K562 (cell line): Measurements from ENCODE around the gene SULT1C3. TPM values are rescaled to one million over a fixed set of nuclear protein-coding genes. Genes with fewer than 3 reads are reported as not detected.

Source experiments
- ATAC-seq: fragments of 200-7000 bp; cut with Tn5 transposase; 3 replicates; pipeline ENCODE4 v1.9.1; 2020; ENCODE audit warnings: moderate library complexity
- BruUV-seq: library from RNA; stranded (reverse); fragments of 400-500 nt; replicated peaks from 2 replicates; lab custom pipeline; 2021; lab: Mats Ljungman, UMichigan
- CTCF ChIA-PET: fragments of 300-600 bp; formaldehyde crosslinking; extraction: SDS; loops from one replicate; lab custom pipeline; 2021; ENCODE audit warnings: low intra/inter-chr PET ratio; lab: Yijun Ruan, JAX
- POLR2A ChIA-PET: fragments of 300-600, 350-650 bp; sonication (Branson Sonifier 250); formaldehyde crosslinking; extraction: SDS; loops from one replicate; lab custom pipeline; 2021; ENCODE audit warnings: antibody characterized with exemption, inconsistent platforms; lab: Yijun Ruan, JAX
- DNase-seq, 4 experiments: peaks; one replicate each; pipeline versions ENCODE4 v3.0.0 to v3.0.0-alpha.2; 2011 to 2018; ENCODE audit warnings: low spot score in 3 of 4, mixed read lengths in 3 of 4; ENCODE audit errors: extremely low read depth in 1 of 4
- FAIRE-seq: peaks from 2 replicates; lab custom pipeline; 2011; peaks lifted over from hg19 to GRCh38; lab: Jason Lieb, UNC
- H2AFZ ChIP-seq: 2 replicates; pipeline ENCODE4 v1.6.0; 2011; ENCODE audit warnings: low read depth, low read length, control low read depth, inconsistent platforms
- H3K27ac ChIP-seq: fragments of 200-600 bp; 3 replicates; pipeline ENCODE4 v1.8.0; 2011; ENCODE audit warnings: low read depth, mild to moderate bottlenecking, control low read depth, inconsistent platforms, low read length, moderate library complexity, mixed read lengths; ENCODE audit errors: extremely low read depth
- H3K27me3 ChIP-seq, 2 experiments: fragments of 300-600 bp in 1 of 2; 2 replicates in 1 of 2; 3 replicates in 1 of 2; pipeline versions ENCODE4 v1.6.0 to v1.8.0; 2011; ENCODE audit warnings: inconsistent platforms in 2 of 2, low read length in 2 of 2, mild to moderate bottlenecking in 1 of 2, mixed read lengths in 1 of 2, moderate library complexity in 1 of 2; ENCODE audit not compliant: control insufficient read depth in 2 of 2, insufficient read depth in 2 of 2
- H3K36me3 ChIP-seq: fragments of 300-600 bp; 3 replicates; pipeline ENCODE4 v1.8.0; 2011; ENCODE audit warnings: mild to moderate bottlenecking, low read length, inconsistent platforms; ENCODE audit not compliant: control insufficient read depth, insufficient read depth
- H3K4me1 ChIP-seq, 2 experiments: fragments of 200-600 bp in 1 of 2; replicated peaks in 1 of 2; 2 replicates in 1 of 2; 3 replicates in 1 of 2; pipeline versions ENCODE4 v1.5.1 to v1.8.0; 2011; ENCODE audit warnings: inconsistent platforms in 2 of 2, low read length in 2 of 2, mild to moderate bottlenecking in 1 of 2, mixed read lengths in 1 of 2, moderate library complexity in 1 of 2; ENCODE audit not compliant: control insufficient read depth in 2 of 2, insufficient read depth in 2 of 2
- H3K4me2 ChIP-seq: 2 replicates; pipeline ENCODE4 v1.6.1; 2011; ENCODE audit warnings: low read length, control low read depth, inconsistent platforms, mixed read lengths; ENCODE audit not compliant: insufficient read depth
- H3K4me3 ChIP-seq: fragments of 200-600 bp; sonication (generic), shearing (Covaris generic); 2 replicates; pipeline ENCODE4 v1.5.1; 2016; ENCODE audit warnings: control low read depth, inconsistent platforms
- H3K79me2 ChIP-seq: fragments of 200-600 bp; 3 replicates; pipeline ENCODE4 v1.8.0; 2011; ENCODE audit warnings: low read length, inconsistent platforms; ENCODE audit not compliant: control insufficient read depth, insufficient read depth
- H3K9ac ChIP-seq, 2 experiments: 2 replicates each; pipeline versions ENCODE4 v1.6.0 to v1.6.1; 2011; ENCODE audit warnings: low read depth in 2 of 2, low read length in 2 of 2, control low read depth in 1 of 2, inconsistent platforms in 1 of 2, mild to moderate bottlenecking in 1 of 2, mixed read lengths in 1 of 2; ENCODE audit not compliant: insufficient read depth in 1 of 2
- H3K9me1 ChIP-seq: one replicate; pipeline ENCODE4 v1.6.0; 2011; ENCODE audit warnings: inconsistent platforms, mild to moderate bottlenecking, low read length, moderate library complexity; ENCODE audit not compliant: control insufficient read depth, insufficient read depth
- H3K9me3 ChIP-seq: replicated peaks from 2 replicates; pipeline ENCODE4 v1.5.1; 2011; ENCODE audit warnings: low read depth, low read length, inconsistent platforms; ENCODE audit not compliant: control insufficient read depth, insufficient read depth
- H4K20me1 ChIP-seq: replicated peaks from 2 replicates; pipeline ENCODE4 v1.6.1; 2011; ENCODE audit warnings: low read length, inconsistent platforms, mixed read lengths; ENCODE audit not compliant: control insufficient read depth, insufficient read depth
- GTF2F1 ChIP-seq: IDR thresholded peaks from 2 replicates; pipeline ENCODE4 v1.6.1; 2011; ENCODE audit warnings: low read depth, low read length, improper control_type of control experiment
- NFE2 ChIP-seq: IDR thresholded peaks from 2 replicates; pipeline ENCODE4 v1.6.1; 2014; ENCODE audit warnings: antibody characterized with exemption, low read depth
- NFIX ChIP-seq: fragments of 250-450 bp; sonication (Bioruptor Pico); IDR thresholded peaks from 2 replicates; pipeline ENCODE4 v1.4.0; 2020; ENCODE audit warnings: low read depth, mild to moderate bottlenecking, moderate library complexity
- RHOXF2B ChIP-seq: fragments of 250-450 bp; sonication (Bioruptor Pico); conservative IDR thresholded peaks from 2 replicates; pipeline ENCODE4 v1.5.1; 2021
- THRA ChIP-seq: fragments of 450-650 bp; IDR thresholded peaks from 2 replicates; pipeline ENCODE4 v1.6.1; 2017; ENCODE audit warnings: mild to moderate bottlenecking, moderate library complexity
- ZNF239 ChIP-seq: fragments of 250-450 bp; sonication (Bioruptor Pico); IDR thresholded peaks from 2 replicates; pipeline ENCODE4 v1.4.0; 2020; ENCODE audit warnings: mild to moderate bottlenecking
- ZNF507 ChIP-seq: conservative IDR thresholded peaks from 2 replicates; pipeline ENCODE4 v1.6.1; 2017; ENCODE audit warnings: missing genetic modification characterization, missing compliant biosample characterization
- WGBS: fragments of 100-300 bp; shearing (Covaris generic); methylation state at CpG from one replicate; pipeline ENCODE4 v1.1.6; 2016; ENCODE audit warnings: low coverage, mixed read lengths; ENCODE audit not compliant: insufficient coverage; ENCODE audit errors: missing lambda C conversion rate; 5-methylcytosine and 5-hydroxymethylcytosine counted together
- in situ Hi-C: fragments of 300-500 bp; cut with MboI; formaldehyde crosslinking; loops from 4 replicates; pipeline ENCODE4 v1.15.0; 2018; ENCODE audit warnings: inconsistent platforms, mixed read lengths
- intact Hi-C: fragments of 100-400 bp; cut with micrococcal nuclease; formaldehyde crosslinking; loops from 2 replicates; pipeline ENCODE4 v1.14.2; 2022
- polyA plus RNA-seq, 8 experiments: library from polyadenylated mRNA; depleted of rRNA in 4 of 8; stranded (reverse) in 5 of 8; unstranded in 3 of 8; fragments of >200 nt; fragmentation: Nextera tagmentation in 2 of 8; fragmentation: Illumina TruSeq in 1 of 8; extraction: Ambion mirVana in 2 of 8; extraction: Trizol in 1 of 8; gene quantifications; 2 replicates each; pipeline versions ENCODE4 v1.2.1 to v1.2.3, GENCODE V29; 2011 to 2014; ENCODE audit warnings: inconsistent platforms in 1 of 8, missing spikeins in 1 of 8
- total RNA-seq, 7 experiments: library from RNA; depleted of rRNA in 6 of 7; stranded (reverse); fragments of >200 nt in 6 of 7; fragmentation: Illumina TruSeq in 2 of 7; extraction: Trizol in 2 of 7; gene quantifications; 2 replicates each; pipeline versions ENCODE4 v1.2.1 to v1.2.3, GENCODE V29; 2011 to 2021; ENCODE audit warnings: low replicate concordance in 1 of 7

SULT1C3 gene
- total and polyA plus RNA-seq, 9 of the 15 experiments (the other 6 are each of a cell fraction or from before 2014, with no cell fraction given) = not detected

GRCh38 chr2:108212671-108213070 lies 27.1 kb upstream of the SULT1C3 start:
- 2% methylated on average over 3 of the region's 3 CpGs for WGBS
- no peak for DNase-seq
- BruUV-seq = no TSS peak
- no peak overlapping the region for H3K27ac ChIP-seq
- H3K79me2 ChIP-seq = no peaks in the 10 kb centered on the region
- in situ Hi-C loops = no loop called here
- no peak for ATAC-seq
- H3K4me2 ChIP-seq = no peak overlapping the region
- no peaks in the 10 kb centered on the region for H3K36me3 ChIP-seq
- H2AFZ ChIP-seq = no peak overlapping the region
- CTCF ChIA-PET = no interaction called here
- no peaks in the 10 kb centered on the region for H3K9me3 ChIP-seq
- no peak overlapping the region for H3K9ac ChIP-seq
- H3K4me1 ChIP-seq = no peaks in the 10 kb centered on the region
- no peaks in the 10 kb centered on the region for H4K20me1 ChIP-seq
- POLR2A ChIA-PET = interaction anchor here (0.6 kb wide), 1 partner anchor 495 kb away, joined by 3 read pairs; no protein-coding TSS in a partner anchor
- H3K9me1 ChIP-seq = no peaks in the 10 kb centered on the region
- H3K4me3 ChIP-seq = no peak overlapping the region
- intact Hi-C loops = no loop called here
- TF ChIP-seq THRA (no peak), GTF2F1 (no peak), ZNF239 (no peak), NFIX (CRISPR knock-in tag) (no peak), ZNF507 (no peak), RHOXF2B (no peak), NFE2 (no peak)
- FAIRE-seq = no peak
- H3K27me3 ChIP-seq = no peaks in the 10 kb centered on the region
